HG03280 (cell line): ENCODE results near the gene KMT5C.

Experiments
- ATAC-seq: cut with Tn5 transposase; IDR thresholded peaks from one replicate; pipeline ENCODE4 v1.9.1; 2021; ENCODE audit warnings: mild to moderate bottlenecking, moderate library complexity; ENCODE audit not compliant: unreplicated experiment

Gene KMT5C

GRCh38 chr19:55365245-55365644, 25.6 kb downstream of the KMT5C start:
- no peak for ATAC-seq

GRCh38 chr19:55365964-55366363, 26.3 kb downstream of the KMT5C start:
- ATAC-seq: no peak

- ATAC-seq: no peak
These were observed 27.1 kb downstream of the KMT5C start for GRCh38 chr19:55366790-55367189.

GRCh38 chr19:55368106-55368505, 28.4 kb downstream of the KMT5C start:
- no peak for ATAC-seq

GRCh38 chr19:55368701-55369563, 29.3 kb downstream of the KMT5C start:
- no peak for ATAC-seq

GRCh38 chr19:55369653-55370304, 30.1 kb downstream of the KMT5C start:
- no peak for ATAC-seq

- ATAC-seq: no peak
These were observed 30.8 kb downstream of the KMT5C start, which contains the start of gene IL11 for GRCh38 chr19:55370305-55370988. Gene IL11 (minus strand): TSS chr19:55370463. CDS start chr19:55370310, 153 bp downstream.

GRCh38 chr19:55372316-55373081, 32.8 kb downstream of the KMT5C start:
- no peak for ATAC-seq

GRCh38 chr19:55373306-55373992, 33.8 kb downstream of the KMT5C start:
- no peak for ATAC-seq

GRCh38 chr19:55373993-55374757, 34.5 kb downstream of the KMT5C start:
- ATAC-seq: no peak

GRCh38 chr19:55376241-55376933, 36.7 kb downstream of the KMT5C start, which contains the start of gene TMEM190:
Gene TMEM190 (plus strand): TSS chr19:55376826. CDS start chr19:55376854, 28 bp downstream.
- ATAC-seq: no peak

GRCh38 chr19:55377356-55378131, 37.9 kb downstream of the KMT5C start:
- no peak for ATAC-seq

- no peak for ATAC-seq
These were observed 39.5 kb downstream of the KMT5C start for GRCh38 chr19:55379174-55379573.

GRCh38 chr19:55382013-55382412, 42.3 kb downstream of the KMT5C start:
- no peak for ATAC-seq

- no peak for ATAC-seq
These were observed 42.9 kb downstream of the KMT5C start for GRCh38 chr19:55382522-55383054.

GRCh38 chr19:55383279-55384130, 43.8 kb downstream of the KMT5C start:
- peak; percentile 15 for ATAC-seq
